Measurements from ENCODE around the gene CRHR1.

CRHR1 gene

DNA sequence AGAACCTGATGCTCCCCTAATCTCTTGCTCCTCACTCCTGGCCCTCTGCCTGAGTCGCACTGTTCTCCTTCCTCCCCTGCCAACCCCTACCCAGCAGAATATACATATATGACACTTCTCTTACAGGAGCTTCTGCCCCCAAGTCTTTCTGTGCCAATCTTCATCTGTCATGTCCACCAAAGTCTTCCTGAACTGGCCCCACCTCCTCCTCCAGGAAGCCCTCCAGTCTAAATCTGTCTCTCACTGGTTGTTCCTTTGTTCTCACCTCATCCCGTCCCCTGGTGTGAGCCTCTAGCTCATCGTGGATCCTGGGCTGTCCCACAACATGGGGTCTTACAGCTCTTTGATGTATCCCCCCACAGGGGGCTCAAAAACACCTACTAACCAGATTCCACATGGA is 8.3 kb downstream of the CRHR1 start:
- Histone ChIP-seq H3K4me3 (ENCODE audit: low read depth in 1 of 2, low read length in 2 of 2) (no peak overlapping the region), H3K27ac (ENCODE audit: low read depth, low read length) (no peak overlapping the region), H3K9ac (ENCODE audit: low read length) (no peak overlapping the region), H3K4me1 (ENCODE audit: insufficient read depth, low read length) (peaks cover 5% of the 10 kb centered on the region), H3K27me3 (ENCODE audit: control insufficient read depth in 1 of 2, insufficient read depth in 2 of 2, low read length in 2 of 2) (peaks cover 17 to 57% of the 10 kb centered on the region in 2 donors), H3K9me3 (ENCODE audit: low read length) (no peaks in the 10 kb centered on the region), H3K36me3 (ENCODE audit: insufficient read depth, low read length) (no peaks in the 10 kb centered on the region)

GRCh38 chr17:45792995-45793755 is 9.1 kb downstream of the CRHR1 start:
- Histone ChIP-seq H3K9me3 (ENCODE audit: low read length) (no peaks in the 10 kb centered on the region), H3K4me1 (ENCODE audit: insufficient read depth, low read length) (peaks cover 5% of the 10 kb centered on the region), H3K27ac (ENCODE audit: low read depth, low read length) (no peak overlapping the region), H3K4me3 (ENCODE audit: low read depth in 1 of 2, low read length in 2 of 2) (no peak overlapping the region), H3K9ac (ENCODE audit: low read length) (no peak overlapping the region), H3K36me3 (ENCODE audit: insufficient read depth, low read length) (no peaks in the 10 kb centered on the region), H3K27me3 (ENCODE audit: control insufficient read depth in 1 of 2, insufficient read depth in 2 of 2, low read length in 2 of 2) (peaks cover 17 to 61% of the 10 kb centered on the region in 2 donors)

DNA sequence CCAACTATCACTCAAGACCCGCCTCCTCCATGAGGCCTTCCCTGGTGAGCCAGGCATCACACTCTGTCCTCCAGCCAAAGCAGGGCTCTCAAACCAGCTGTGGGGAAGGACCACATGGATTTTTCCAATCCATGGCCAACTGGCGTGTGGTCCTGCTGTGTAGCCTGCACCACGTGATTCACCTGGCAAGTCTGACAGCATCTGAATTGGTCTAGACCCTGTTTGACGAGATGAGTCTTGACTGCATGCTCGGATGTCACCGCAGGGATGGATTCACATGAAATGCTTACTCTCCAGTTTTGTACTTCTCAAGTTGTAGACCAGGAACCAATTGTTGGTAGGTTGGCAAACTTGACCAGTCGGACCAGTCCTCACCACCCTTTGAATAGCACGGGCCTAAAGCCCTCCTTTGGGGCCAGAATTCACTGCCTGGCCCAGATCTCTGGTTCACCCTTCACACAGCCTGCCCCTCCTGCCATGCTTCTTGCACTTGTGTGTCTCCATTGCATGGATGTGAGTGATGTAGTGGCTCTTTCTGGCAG is 9.9 kb downstream of the CRHR1 start:
- Histone ChIP-seq H3K4me1 (ENCODE audit: insufficient read depth, low read length) (peaks cover 5% of the 10 kb centered on the region), H3K27ac (ENCODE audit: low read depth, low read length) (no peak overlapping the region), H3K9ac (ENCODE audit: low read length) (no peak overlapping the region), H3K36me3 (ENCODE audit: insufficient read depth, low read length) (no peaks in the 10 kb centered on the region), H3K27me3 (ENCODE audit: control insufficient read depth in 1 of 2, insufficient read depth in 2 of 2, low read length in 2 of 2) (peaks cover 17 to 61% of the 10 kb centered on the region in 2 donors), H3K4me3 (ENCODE audit: low read depth in 1 of 2, low read length in 2 of 2) (no peak overlapping the region), H3K9me3 (ENCODE audit: low read length) (no peaks in the 10 kb centered on the region)

- H3K9ac ChIP-seq (ENCODE audit: low read length), result no peak overlapping the region
- no peaks in the 10 kb centered on the region for H3K9me3 ChIP-seq (ENCODE audit: low read length)
- H3K27ac ChIP-seq (ENCODE audit: low read depth, low read length), result no peak overlapping the region
- no peak overlapping the region for H3K4me3 ChIP-seq (ENCODE audit: low read depth in 1 of 2, low read length in 2 of 2)
- H3K4me1 ChIP-seq (ENCODE audit: insufficient read depth, low read length), result peaks cover 5% of the 10 kb centered on the region
- peaks cover 17 to 67% of the 10 kb centered on the region in 2 donors for H3K27me3 ChIP-seq (ENCODE audit: control insufficient read depth in 1 of 2, insufficient read depth in 2 of 2, low read length in 2 of 2)
- no peaks in the 10 kb centered on the region for H3K36me3 ChIP-seq (ENCODE audit: insufficient read depth, low read length)
Measured at GRCh38 chr17:45794840-45795239, 10.7 kb downstream of the CRHR1 start.

GRCh38 chr17:45800816-45801215 is 16.7 kb downstream of the CRHR1 start:
- peaks cover 0 to 26% of the 10 kb centered on the region in 2 donors for H3K27me3 ChIP-seq (ENCODE audit: control insufficient read depth in 1 of 2, insufficient read depth in 2 of 2, low read length in 2 of 2)

GRCh38 chr17:45801421-45801820 is 17.3 kb downstream of the CRHR1 start:
- Histone ChIP-seq H3K27ac (ENCODE audit: low read depth, low read length) (no peak overlapping the region), H3K9ac (ENCODE audit: low read length) (no peak overlapping the region), H3K4me3 (ENCODE audit: low read depth in 1 of 2, low read length in 2 of 2) (no peak overlapping the region), H3K27me3 (ENCODE audit: control insufficient read depth in 1 of 2, insufficient read depth in 2 of 2, low read length in 2 of 2) (peaks cover 0 to 20% of the 10 kb centered on the region in 2 donors), H3K4me1 (ENCODE audit: insufficient read depth, low read length) (no peaks in the 10 kb centered on the region), H3K9me3 (ENCODE audit: low read length) (no peaks in the 10 kb centered on the region), H3K36me3 (ENCODE audit: insufficient read depth, low read length) (no peaks in the 10 kb centered on the region)

More at GRCh38 chr17:45800816-45801215, 16.7 kb downstream of the CRHR1 start:
- Histone ChIP-seq H3K27ac (ENCODE audit: low read depth, low read length) (no peak overlapping the region), H3K9me3 (ENCODE audit: low read length) (no peaks in the 10 kb centered on the region), H3K4me3 (ENCODE audit: low read depth in 1 of 2, low read length in 2 of 2) (no peak overlapping the region), H3K36me3 (ENCODE audit: insufficient read depth, low read length) (no peaks in the 10 kb centered on the region), H3K9ac (ENCODE audit: low read length) (no peak overlapping the region), H3K4me1 (ENCODE audit: insufficient read depth, low read length) (no peaks in the 10 kb centered on the region)

- H3K4me1 ChIP-seq (ENCODE audit: insufficient read depth, low read length), result no peaks in the 10 kb centered on the region
- no peak overlapping the region for H3K27ac ChIP-seq (ENCODE audit: low read depth, low read length)
- no peak overlapping the region for H3K9ac ChIP-seq (ENCODE audit: low read length)
- peaks cover 0 to 11% of the 10 kb centered on the region in 2 donors for H3K27me3 ChIP-seq (ENCODE audit: control insufficient read depth in 1 of 2, insufficient read depth in 2 of 2, low read length in 2 of 2)
- no peak overlapping the region for H3K4me3 ChIP-seq (ENCODE audit: low read depth in 1 of 2, low read length in 2 of 2)
- no peaks in the 10 kb centered on the region for H3K36me3 ChIP-seq (ENCODE audit: insufficient read depth, low read length)
- no peaks in the 10 kb centered on the region for H3K9me3 ChIP-seq (ENCODE audit: low read length)
Measured at GRCh38 chr17:45808845-45809244, 24.7 kb downstream of the CRHR1 start.

DNA sequence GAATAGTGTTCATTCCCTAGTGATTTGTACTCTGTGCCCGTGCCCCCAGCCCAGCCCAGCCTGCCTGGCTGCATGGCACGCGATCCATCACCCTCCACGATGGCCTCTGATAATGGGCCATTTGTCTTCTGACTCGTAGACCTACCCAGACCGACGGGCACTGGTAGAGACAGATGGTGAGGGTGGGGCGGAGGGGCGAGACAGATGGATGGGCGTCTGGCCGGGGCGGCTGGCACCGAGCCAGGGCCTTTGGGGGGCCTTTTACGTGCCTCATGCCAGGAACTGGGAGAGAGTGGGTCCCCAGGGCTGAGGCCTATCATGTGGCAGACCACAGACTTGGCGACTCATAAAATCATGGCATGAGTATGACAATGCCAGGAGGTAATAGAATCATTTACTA is 25.4 kb downstream of the CRHR1 start:
- no peaks in the 10 kb centered on the region for H3K4me1 ChIP-seq (ENCODE audit: insufficient read depth, low read length)
- H3K27me3 ChIP-seq (ENCODE audit: control insufficient read depth in 1 of 2, insufficient read depth in 2 of 2, low read length in 2 of 2), result peaks cover 0 to 11% of the 10 kb centered on the region in 2 donors
- H3K4me3 ChIP-seq (ENCODE audit: low read depth in 1 of 2, low read length in 2 of 2), result no peak overlapping the region
- no peaks in the 10 kb centered on the region for H3K9me3 ChIP-seq (ENCODE audit: low read length)
- no peak overlapping the region for H3K27ac ChIP-seq (ENCODE audit: low read depth, low read length)
- no peak overlapping the region for H3K9ac ChIP-seq (ENCODE audit: low read length)
- H3K36me3 ChIP-seq (ENCODE audit: insufficient read depth, low read length), result no peaks in the 10 kb centered on the region

GRCh38 chr17:45812102-45812501 is 28.0 kb downstream of the CRHR1 start:
- H3K4me1 ChIP-seq (ENCODE audit: insufficient read depth, low read length), result no peaks in the 10 kb centered on the region
- no peak overlapping the region for H3K9ac ChIP-seq (ENCODE audit: low read length)

DNA sequence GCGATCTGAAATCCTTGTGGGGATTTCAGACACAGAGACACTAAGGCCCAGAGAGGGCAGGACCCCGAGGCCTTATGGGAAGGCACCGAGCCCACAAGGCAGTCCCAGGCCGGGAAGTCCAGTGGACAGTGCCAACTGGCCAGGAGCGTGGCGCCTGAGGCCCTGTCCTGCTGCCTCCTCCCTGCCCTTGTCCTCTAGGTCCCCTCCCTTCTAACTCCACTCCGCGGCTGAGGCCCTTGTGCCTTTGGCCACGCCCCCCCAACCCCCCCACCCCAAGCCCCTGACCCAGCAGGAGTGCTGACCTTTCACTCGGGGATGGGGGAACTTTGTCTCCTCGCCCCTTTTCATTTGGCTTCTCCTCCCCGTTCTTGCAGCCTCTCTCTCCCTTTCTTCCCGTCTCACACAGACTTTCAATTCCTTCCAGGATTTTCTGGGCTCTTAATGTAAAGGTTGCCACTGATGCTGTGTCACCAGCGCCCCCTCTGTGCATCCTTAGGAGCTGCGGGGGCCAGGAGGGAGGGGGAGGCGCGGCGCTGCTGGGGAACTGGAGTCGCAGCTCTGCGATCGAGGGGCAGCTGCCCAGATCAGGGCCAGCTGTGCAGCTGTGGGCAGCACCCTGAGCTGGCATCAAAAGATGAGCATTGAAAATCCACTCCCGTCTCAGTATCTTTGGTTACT is 29.1 kb downstream of the CRHR1 start:
- Histone ChIP-seq H3K9ac (ENCODE audit: low read length) (no peak overlapping the region), H3K27ac (ENCODE audit: low read depth, low read length) (no peak overlapping the region), H3K36me3 (ENCODE audit: insufficient read depth, low read length) (no peaks in the 10 kb centered on the region), H3K4me1 (ENCODE audit: insufficient read depth, low read length) (no peaks in the 10 kb centered on the region), H3K9me3 (ENCODE audit: low read length) (no peaks in the 10 kb centered on the region), H3K27me3 (ENCODE audit: control insufficient read depth in 1 of 2, insufficient read depth in 2 of 2, low read length in 2 of 2) (peaks cover 0 to 6% of the 10 kb centered on the region in 2 donors), H3K4me3 (ENCODE audit: low read depth in 1 of 2, low read length in 2 of 2) (no peak overlapping the region)

More at GRCh38 chr17:45812102-45812501, 28.0 kb downstream of the CRHR1 start:
- Histone ChIP-seq H3K27me3 (ENCODE audit: control insufficient read depth in 1 of 2, insufficient read depth in 2 of 2, low read length in 2 of 2) (peaks cover 0 to 9% of the 10 kb centered on the region in 2 donors), H3K36me3 (ENCODE audit: insufficient read depth, low read length) (no peaks in the 10 kb centered on the region), H3K4me3 (ENCODE audit: low read depth in 1 of 2, low read length in 2 of 2) (no peak overlapping the region), H3K27ac (ENCODE audit: low read depth, low read length) (no peak overlapping the region), H3K9me3 (ENCODE audit: low read length) (no peaks in the 10 kb centered on the region)

- Histone ChIP-seq H3K4me3 (ENCODE audit: low read depth in 1 of 2, low read length in 2 of 2) (no peak overlapping the region), H3K27ac (ENCODE audit: low read depth, low read length) (no peak overlapping the region), H3K27me3 (ENCODE audit: control insufficient read depth in 1 of 2, insufficient read depth in 2 of 2, low read length in 2 of 2) (peaks cover 0 to 6% of the 10 kb centered on the region in 2 donors), H3K36me3 (ENCODE audit: insufficient read depth, low read length) (no peaks in the 10 kb centered on the region), H3K9ac (ENCODE audit: low read length) (no peak overlapping the region), H3K9me3 (ENCODE audit: low read length) (no peaks in the 10 kb centered on the region), H3K4me1 (ENCODE audit: insufficient read depth, low read length) (no peaks in the 10 kb centered on the region)
Measured at GRCh38 chr17:45814622-45815606, 30.8 kb downstream of the CRHR1 start.

Measured in muscle layer of colon (tissue), 2 donors.